H1 (cell line): ENCODE results near the gene HRH3. TPM values are rescaled to one million over a fixed set of nuclear protein-coding genes. Genes with fewer than 3 reads are reported as not detected.

ENCODE experiments used
- CTCF ChIA-PET: fragments of 300-600 bp; sonication (Branson Sonifier 250); formaldehyde crosslinking; loops from one replicate; lab custom pipeline; 2021; ENCODE audit not compliant: partially characterized antibody; lab: Charles Lee
- POLR2A ChIA-PET: fragments of 300-600 bp; sonication (Branson Sonifier 250); formaldehyde crosslinking; loops from one replicate; lab custom pipeline; 2021; ENCODE audit warnings: inconsistent platforms; ENCODE audit not compliant: partially characterized antibody; lab: Charles Lee
- DNase-seq, 2 experiments: peaks; one replicate each; pipeline versions ENCODE4 v3.0.0 to v3.0.0-alpha.2; 2010 to 2022; ENCODE audit warnings: low spot score in 2 of 2, low read depth in 1 of 2, mixed read lengths in 1 of 2
- FAIRE-seq: peaks from 2 replicates; lab custom pipeline; 2011; peaks lifted over from hg19 to GRCh38; lab: Jason Lieb, UNC
- H2AFZ ChIP-seq: 2 replicates; pipeline ENCODE4 v1.8.1; 2012; ENCODE audit warnings: low read length, inconsistent platforms
- H2AK5ac ChIP-seq: 2 replicates; pipeline ENCODE4 v1.6.1; 2013; ENCODE audit warnings: low read depth, low read length
- H2BK120ac ChIP-seq: replicated peaks from 2 replicates; pipeline ENCODE3; 2013; ENCODE audit warnings: low read depth, low read length, inconsistent platforms
- H2BK12ac ChIP-seq: 2 replicates; pipeline ENCODE4 v1.6.1; 2013; ENCODE audit warnings: low read depth, low read length
- H2BK15ac ChIP-seq: 2 replicates; pipeline ENCODE4 v1.6.1; 2013; ENCODE audit warnings: low read length
- H2BK20ac ChIP-seq: 2 replicates; pipeline ENCODE4 v1.6.1; 2013; ENCODE audit warnings: low read length
- H2BK5ac ChIP-seq: 2 replicates; pipeline ENCODE4 v1.6.1; 2013; ENCODE audit warnings: low read depth, low read length
- H3K14ac ChIP-seq: 2 replicates; pipeline ENCODE4 v1.6.1; 2013; ENCODE audit warnings: inconsistent platforms; ENCODE audit not compliant: insufficient read length
- H3K18ac ChIP-seq: 2 replicates; pipeline ENCODE4 v1.6.1; 2013; ENCODE audit warnings: low read length; ENCODE audit errors: extremely low read depth
- H3K23ac ChIP-seq: 2 replicates; pipeline ENCODE4 v1.6.1; 2013; ENCODE audit warnings: inconsistent platforms; ENCODE audit not compliant: insufficient read length
- H3K23me2 ChIP-seq: 2 replicates; pipeline ENCODE4 v1.6.1; 2013; ENCODE audit warnings: low read depth, low read length
- H3K27ac ChIP-seq: 2 replicates; pipeline ENCODE4 v1.6.1; 2011; ENCODE audit warnings: low read depth, low read length, inconsistent platforms
- H3K27me3 ChIP-seq, 4 experiments: replicated peaks in 1 of 4; 1 replicate in 1 of 4; 2 replicates in 3 of 4; pipeline versions ENCODE4 v1.6.1 to v1.8.1; 2011 to 2013; ENCODE audit warnings: low read length in 3 of 4, mild to moderate bottlenecking in 3 of 4, inconsistent platforms in 2 of 4, mixed read lengths in 2 of 4, moderate library complexity in 1 of 4; ENCODE audit not compliant: control insufficient read depth in 3 of 4, insufficient read depth in 3 of 4; ENCODE audit errors: extremely low read depth in 1 of 4
- H3K36me3 ChIP-seq, 4 experiments: 2 replicates each; pipeline versions ENCODE4 v1.6.1 to v1.8.1; 2011 to 2013; ENCODE audit warnings: mild to moderate bottlenecking in 4 of 4, low read length in 3 of 4, moderate library complexity in 2 of 4, control low read depth in 1 of 4, inconsistent platforms in 1 of 4; ENCODE audit not compliant: insufficient read depth in 4 of 4, control insufficient read depth in 2 of 4
- H3K4ac ChIP-seq: replicated peaks from 2 replicates; pipeline ENCODE3; 2013; ENCODE audit warnings: low read length, low read depth, mixed read lengths, inconsistent platforms; ENCODE audit not compliant: insufficient read length
- H3K4me1 ChIP-seq, 4 experiments: replicated peaks in 1 of 4; 1 replicate in 1 of 4; 2 replicates in 3 of 4; pipeline versions ENCODE4 v1.6.1 to v1.8.1; 2011 to 2013; ENCODE audit warnings: low read length in 3 of 4, inconsistent platforms in 2 of 4, mixed read lengths in 1 of 4; ENCODE audit not compliant: insufficient read depth in 4 of 4, control insufficient read depth in 3 of 4
- H3K4me2 ChIP-seq, 2 experiments: 2 replicates each; pipeline versions ENCODE4 v1.6.1 to v1.8.1; 2011 to 2013; ENCODE audit warnings: low read depth in 2 of 2, low read length in 2 of 2, control low read depth in 1 of 2, inconsistent platforms in 1 of 2, mild to moderate bottlenecking in 1 of 2; ENCODE audit not compliant: insufficient read depth in 1 of 2
- H3K4me3 ChIP-seq, 4 experiments: fragments of 200-600, 300-600 bp in 1 of 4; sonication (generic), shearing (Covaris generic), sonication (Bioruptor Twin) in 1 of 4; 2 replicates each; pipeline versions ENCODE4 v1.5.1 to v1.8.1; 2011 to 2016; ENCODE audit warnings: low read length in 4 of 4, low read depth in 3 of 4, control low read depth in 2 of 4, inconsistent platforms in 2 of 4, mild to moderate bottlenecking in 2 of 4, mixed read lengths in 1 of 4, moderate library complexity in 1 of 4; ENCODE audit not compliant: insufficient read depth in 2 of 4; ENCODE audit errors: extremely low read depth in 1 of 4
- H3K56ac ChIP-seq: replicated peaks from 2 replicates; pipeline ENCODE3; 2013; ENCODE audit warnings: low read depth, mild to moderate bottlenecking, mixed read lengths, low read length, inconsistent platforms; ENCODE audit not compliant: insufficient read length
- H3K79me1 ChIP-seq: 2 replicates; pipeline ENCODE4 v1.6.1; 2013; ENCODE audit warnings: low read depth, low read length, control low read depth
- H3K79me2 ChIP-seq, 2 experiments: 2 replicates each; pipeline versions ENCODE4 v1.6.1 to v1.8.1; 2012 to 2013; ENCODE audit warnings: low read length in 2 of 2, mild to moderate bottlenecking in 2 of 2, inconsistent platforms in 1 of 2; ENCODE audit not compliant: insufficient read depth in 2 of 2, control insufficient read depth in 1 of 2
- H3K9ac ChIP-seq, 4 experiments: replicated peaks in 1 of 4; 1 replicate in 1 of 4; 2 replicates in 3 of 4; pipeline versions ENCODE4 v1.6.1 to v1.8.1; 2011 to 2013; ENCODE audit warnings: low read depth in 3 of 4, low read length in 3 of 4, control low read depth in 2 of 4, mild to moderate bottlenecking in 2 of 4, moderate library complexity in 2 of 4, inconsistent platforms in 1 of 4; ENCODE audit errors: extremely low read depth in 1 of 4
- H3K9me3 ChIP-seq, 2 experiments: 2 replicates each; pipeline versions ENCODE4 v1.6.1 to v1.8.1; 2012 to 2013; ENCODE audit warnings: mild to moderate bottlenecking in 2 of 2, moderate library complexity in 2 of 2, control low read depth in 1 of 2, inconsistent platforms in 1 of 2, low read depth in 1 of 2, low read length in 1 of 2, mixed read lengths in 1 of 2; ENCODE audit not compliant: insufficient read depth in 2 of 2
- H4K20me1 ChIP-seq, 2 experiments: replicated peaks in 1 of 2; 2 replicates each; pipeline versions ENCODE3 to v1.8.1; 2011 to 2013; ENCODE audit warnings: inconsistent platforms in 2 of 2, low read length in 2 of 2, mild to moderate bottlenecking in 1 of 2; ENCODE audit not compliant: insufficient read depth in 2 of 2, control insufficient read depth in 1 of 2
- H4K5ac ChIP-seq: 2 replicates; pipeline ENCODE4 v1.6.1; 2013; ENCODE audit warnings: low read length, low read depth, mixed read lengths, inconsistent platforms; ENCODE audit not compliant: insufficient read length
- H4K8ac ChIP-seq: 2 replicates; pipeline ENCODE4 v1.8.0; 2013; ENCODE audit warnings: mild to moderate bottlenecking, moderate library complexity, low read length, inconsistent platforms; ENCODE audit not compliant: insufficient read depth; ENCODE audit errors: extremely low read depth
- H4K91ac ChIP-seq: replicated peaks from 2 replicates; pipeline ENCODE3; 2013; ENCODE audit warnings: low read length, mixed read lengths, inconsistent platforms; ENCODE audit not compliant: insufficient read length
- BACH1 ChIP-seq: IDR thresholded peaks from 2 replicates; pipeline ENCODE4 v1.6.1; 2012; ENCODE audit warnings: low read length, improper control_type of control experiment
- BCL11A ChIP-seq, 2 experiments: IDR thresholded peaks; one replicate each; pipeline ENCODE4 v1.6.1; 2011; ENCODE audit warnings: low read depth in 2 of 2, low read length in 2 of 2, mild to moderate bottlenecking in 2 of 2
- EZH2 ChIP-seq: fragments of 200-600 bp; sonication (generic); IDR thresholded peaks from 2 replicates; pipeline ENCODE4 v1.7.1; 2012; ENCODE audit warnings: low read depth, mild to moderate bottlenecking, moderate library complexity, low read length, inconsistent platforms; ENCODE audit not compliant: severe bottlenecking
- FOSL1 ChIP-seq: IDR thresholded peaks from 2 replicates; pipeline ENCODE4 v1.6.1; 2011; ENCODE audit warnings: mild to moderate bottlenecking, low read depth, low read length, moderate library complexity; ENCODE audit not compliant: insufficient read depth
- HDAC2 ChIP-seq, 2 experiments: fragments of 300-600 bp in 1 of 2; sonication (generic) in 1 of 2; IDR thresholded peaks; 2 replicates each; pipeline ENCODE4 v1.6.1; 2011 to 2012; ENCODE audit warnings: low read depth in 2 of 2, low read length in 2 of 2, mild to moderate bottlenecking in 2 of 2, moderate library complexity in 2 of 2, borderline replicate concordance in 1 of 2, inconsistent platforms in 1 of 2
- MAFK ChIP-seq: IDR thresholded peaks from 2 replicates; pipeline ENCODE4 v1.6.1; 2012; ENCODE audit warnings: low read depth, mild to moderate bottlenecking, improper control_type of control experiment, low read length
- RBBP5 ChIP-seq: IDR thresholded peaks from 2 replicates; pipeline ENCODE4 v1.7.1; 2012; ENCODE audit warnings: low read depth, mild to moderate bottlenecking, inconsistent platforms, low read length, moderate library complexity, borderline replicate concordance
- SIX5 ChIP-seq: IDR thresholded peaks from 2 replicates; pipeline ENCODE4 v1.6.1; 2011; ENCODE audit warnings: mild to moderate bottlenecking, low read depth, low read length
- SP2 ChIP-seq: IDR thresholded peaks from 2 replicates; pipeline ENCODE4 v1.6.1; 2012; ENCODE audit warnings: mild to moderate bottlenecking, low read length, inconsistent platforms
- SP4 ChIP-seq: IDR thresholded peaks from 2 replicates; pipeline ENCODE4 v1.6.1; 2012; ENCODE audit warnings: low read length, inconsistent platforms
- SRF ChIP-seq: IDR thresholded peaks from 2 replicates; pipeline ENCODE4 v1.6.1; 2011; ENCODE audit warnings: mild to moderate bottlenecking, low read depth, low read length, moderate library complexity
- TEAD4 ChIP-seq: IDR thresholded peaks from 2 replicates; pipeline ENCODE4 v1.6.1; 2012; ENCODE audit warnings: low read depth, low read length, inconsistent platforms, mixed read lengths
- WGBS, 2 experiments: shearing (Covaris generic) in 1 of 2; methylation state at CpG; one replicate each; pipeline versions ENCODE4 v1.1.6 to v1.1.7; 2013 to 2015; ENCODE audit warnings: low lambda C conversion rate in 2 of 2, mixed read lengths in 2 of 2, inconsistent platforms in 1 of 2, low coverage in 1 of 2, missing lambda C conversion rate in 1 of 2; ENCODE audit not compliant: insufficient replicate concordance in 2 of 2, insufficient coverage in 1 of 2, insufficient read length in 1 of 2; ENCODE audit errors: extremely low coverage in 1 of 2, missing lambda C conversion rate in 1 of 2; 5-methylcytosine and 5-hydroxymethylcytosine counted together
- polyA plus RNA-seq, 7 experiments: library from polyadenylated mRNA; depleted of rRNA in 3 of 7; stranded (reverse) in 5 of 7; unstranded in 2 of 7; fragments of >200 nt in 5 of 7; fragments of 200-250 nt in 2 of 7; gene quantifications; 1 replicate in 5 of 7; 2 replicates in 1 of 7; 4 replicates in 1 of 7; pipeline versions ENCODE4 v1.2.1 to v1.2.3, GENCODE V29; 2011 to 2013; ENCODE audit warnings: missing spikeins in 2 of 7, mixed read lengths in 2 of 7
- total RNA-seq: library from RNA; stranded (reverse); fragmentation: NEBNext Ultra II Directional; extraction: Animal tissue kit (Norgen Biotek cat#: 25700); gene quantifications from 2 replicates; pipeline ENCODE4 v1.2.1, GENCODE V29; 2021
- TF ChIP-seq, protein P1 (sequence below): IDR thresholded peaks from 2 replicates; pipeline ENCODE4 v1.6.1; 2012; ENCODE audit warnings: inconsistent platforms

Gene HRH3
- total and polyA plus RNA-seq, 2 of the 8 experiments (the other 6 are each of a cell fraction or from before 2014, with no cell fraction given), result 2.0 to 4.5 TPM

GRCh38 chr20:62240020-62240685 lies 20.1 kb upstream of the HRH3 start:
- no peak overlapping the region for H3K4me3 ChIP-seq
- peak overlapping the region in 1 of 2 experiments; percentile 91; a peak in 1 of 4 replicates for H3K4me2 ChIP-seq
- H4K20me1 ChIP-seq, result peaks cover 10 to 30% of the 10 kb centered on the region in 2 experiments
- peaks cover 17% of the 10 kb centered on the region for H3K79me1 ChIP-seq
- no peak overlapping the region for H3K27ac ChIP-seq
- H3K14ac ChIP-seq, result no peak overlapping the region
- peaks cover 6 to 56% of the 10 kb centered on the region in 2 experiments for H3K79me2 ChIP-seq
- H2AFZ ChIP-seq, result no peak overlapping the region
- H3K27me3 ChIP-seq, result 0 out of 7 replicates have a peak, but pooled peaks cover 0 to 3% (median 0%) of the 10 kb centered on the region in 4 experiments
- FAIRE-seq (no peak), DNase-seq (no peak)
- ChIA-PET POLR2A (no interaction called here), CTCF (interaction anchor here (1.4 kb wide), 1 partner anchor 32 kb away, joined by 5 read pairs; no protein-coding TSS in a partner anchor)
- peaks cover 0 to 2% (median 0%) of the 10 kb centered on the region in 4 experiments; a peak in 1 of 8 replicates for H3K36me3 ChIP-seq
- no peak overlapping the region for H4K91ac ChIP-seq
- H2BK15ac ChIP-seq, result no peak overlapping the region
- peaks cover 0 to 9% (median 6%) of the 10 kb centered on the region in 4 experiments; a peak in 5 of 7 replicates for H3K4me1 ChIP-seq
- H2AK5ac ChIP-seq, result no peak overlapping the region
- H2BK20ac ChIP-seq, result no peak overlapping the region
- H3K56ac ChIP-seq, result no peak overlapping the region
- H4K8ac ChIP-seq, result no peak overlapping the region
- H2BK5ac ChIP-seq, result no peak overlapping the region
- no peak overlapping the region for H4K5ac ChIP-seq
- H3K18ac ChIP-seq, result no peak overlapping the region
- no peak overlapping the region for H2BK12ac ChIP-seq
- WGBS, 2 experiments, result 95% methylated on average over 10 of the region's 13 CpGs; no CpG with 5 or more reads in 1 of the 2 experiments
- no peak overlapping the region for H3K9ac ChIP-seq
- H3K23me2 ChIP-seq, result peaks cover 2% of the 10 kb centered on the region; the same call in 1 of the 2 replicates
- H3K23ac ChIP-seq, result no peak overlapping the region
- H2BK120ac ChIP-seq, result no peak overlapping the region
- no peak overlapping the region for H3K4ac ChIP-seq
- no peaks in the 10 kb centered on the region for H3K9me3 ChIP-seq
- TF ChIP-seq EZH2 (no peak), BACH1 (no peak), HDAC2 (IDR thresholded peaks at IDR 0.05; ENCODE audit: borderline replicate concordance in 1 of 2, low read depth in 2 of 2, low read length in 2 of 2) (no peak), BCL11A (IDR thresholded peaks at IDR 0.05; ENCODE audit: low read depth in 2 of 2, low read length in 2 of 2) (no peak), RBBP5 (no peak), SIX5 (no peak), FOSL1 (no peak), SRF (no peak), SP2 (no peak), SP4 (no peak), TEAD4 (no peak), MAFK (no peak)
- TF ChIP-seq, protein P1, sequence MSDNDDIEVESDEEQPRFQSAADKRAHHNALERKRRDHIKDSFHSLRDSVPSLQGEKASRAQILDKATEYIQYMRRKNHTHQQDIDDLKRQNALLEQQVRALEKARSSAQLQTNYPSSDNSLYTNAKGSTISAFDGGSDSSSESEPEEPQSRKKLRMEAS, result no peak
